ENCODE measurements around the gene MDH2.
"Not testable (repeated sequence)": the region's sequence is repeated elsewhere in the genome, so short reads cannot be mapped to it uniquely, and the experiment has no call there.

MDH2 gene

DNA sequence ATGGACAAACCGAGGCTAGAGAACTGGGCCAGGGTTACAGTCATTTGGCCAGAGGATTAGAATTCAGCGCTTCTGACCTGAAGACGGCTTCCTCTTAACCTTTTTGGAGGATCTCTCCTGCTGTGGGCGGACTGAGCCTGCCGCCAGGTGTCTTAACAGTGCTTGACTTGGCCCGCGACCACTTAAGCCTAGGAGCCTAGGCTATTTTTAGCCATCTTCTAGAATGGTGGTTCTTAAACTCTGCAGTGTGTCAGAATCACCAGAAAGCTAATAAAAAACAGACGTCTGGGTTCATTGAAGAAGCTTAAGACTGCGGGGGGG lies 722 bp downstream of the MDH2 start:
- DNase-seq (ENCODE audit: low read depth), result no peak

DNA sequence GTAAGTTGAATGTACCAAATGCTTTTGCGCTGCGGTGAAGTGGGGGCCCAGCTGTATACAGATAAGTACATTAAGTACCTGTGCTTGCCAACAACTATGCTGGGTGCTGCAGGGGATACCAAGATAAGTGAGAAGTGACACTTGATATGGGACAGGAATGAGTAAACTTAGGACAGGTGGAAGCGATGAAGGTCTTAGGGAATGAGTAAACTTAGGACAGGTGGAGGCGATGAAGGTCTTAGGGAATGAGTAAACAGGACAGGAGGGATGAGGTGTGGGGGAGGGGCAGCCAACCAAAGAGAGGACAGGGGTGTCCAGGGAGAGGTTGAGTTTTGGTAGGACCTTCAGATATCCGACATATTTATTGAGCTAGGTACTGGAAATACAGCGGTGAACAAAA lies 1.4 kb downstream of the MDH2 start:
- no peak for DNase-seq (ENCODE audit: low read depth)

DNA sequence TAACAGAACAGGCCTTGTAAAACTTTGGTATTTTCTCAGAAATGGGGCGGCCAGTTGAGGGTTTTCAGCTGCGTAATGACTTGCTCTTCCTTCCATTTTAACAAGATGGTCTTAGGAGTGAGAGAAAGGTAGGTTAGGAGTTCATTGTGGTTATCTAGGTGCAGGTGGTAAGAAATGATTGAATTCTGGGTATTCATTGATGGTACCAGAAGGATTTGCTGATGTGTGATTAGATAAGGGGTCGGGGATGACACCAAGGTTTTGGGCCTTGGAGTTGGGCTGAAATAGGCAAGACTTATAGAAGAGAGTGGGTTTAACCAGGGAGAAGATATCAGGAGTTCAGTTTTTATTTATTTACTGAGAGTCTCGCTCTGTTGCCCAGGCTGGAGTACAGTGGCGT lies 2.6 kb downstream of the MDH2 start:
- no peak for DNase-seq (ENCODE audit: low read depth)

DNA sequence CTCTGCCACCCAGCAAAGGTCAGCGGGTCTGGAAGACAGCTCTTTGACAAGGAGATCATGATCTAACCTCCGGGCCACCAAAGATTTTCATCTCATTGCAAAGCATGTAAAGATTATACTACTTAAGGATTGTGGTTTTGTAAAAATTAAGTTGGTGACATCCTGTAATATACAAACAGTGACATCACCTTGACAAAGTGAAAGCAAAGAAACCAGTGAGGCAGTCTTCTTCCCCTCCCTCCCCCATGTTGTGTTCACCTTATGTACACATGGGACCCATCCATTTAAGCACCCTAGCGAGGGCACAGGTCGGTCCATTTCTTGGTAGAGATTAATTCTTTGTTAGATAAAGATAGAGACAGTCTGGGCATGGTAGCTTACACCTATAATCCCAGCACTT lies 3.9 kb downstream of the MDH2 start:
- no peak for DNase-seq (ENCODE audit: low read depth)

DNA sequence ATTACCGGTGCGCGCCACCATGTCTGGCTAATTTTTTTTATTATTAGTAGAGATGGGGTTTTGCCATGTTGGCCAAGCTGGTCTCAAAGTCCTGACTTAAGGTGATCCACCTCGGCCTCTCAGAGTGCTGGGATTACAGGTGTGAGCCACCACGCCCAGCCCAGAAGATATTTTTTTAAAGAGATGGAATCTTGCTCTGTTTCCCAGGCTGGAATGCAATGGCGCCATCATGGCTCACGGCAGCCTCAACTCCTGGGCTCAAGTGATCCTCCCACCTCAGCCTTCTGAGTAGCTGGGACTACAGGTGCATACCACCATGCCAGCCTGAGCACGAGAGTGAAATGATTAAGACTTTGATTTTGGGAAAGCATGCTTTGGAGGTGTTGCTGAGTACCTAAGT lies 4.8 kb downstream of the MDH2 start:
- not testable (repeated sequence) for DNase-seq (ENCODE audit: low read depth)

DNA sequence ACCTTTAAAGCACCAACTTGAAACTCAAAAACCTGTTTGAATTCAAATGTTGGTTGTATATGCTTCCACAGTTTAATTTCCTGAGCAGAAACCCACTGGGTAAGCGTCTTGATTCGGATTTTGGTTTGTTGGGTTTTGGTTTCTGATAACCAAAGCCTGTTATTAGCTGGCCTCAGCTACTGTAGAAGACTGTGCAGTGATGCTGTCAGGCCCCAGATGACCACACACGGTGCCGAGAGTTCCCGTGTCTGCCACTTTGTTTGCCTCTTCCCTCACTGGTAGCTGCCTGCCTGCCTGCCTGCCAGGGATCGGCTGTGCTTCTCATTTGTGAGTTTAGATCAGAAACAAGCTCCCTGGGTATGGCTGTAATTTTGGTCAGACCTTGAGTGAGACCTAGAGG lies 5.6 kb downstream of the MDH2 start:
- DNase-seq (ENCODE audit: low read depth), result no peak

DNA sequence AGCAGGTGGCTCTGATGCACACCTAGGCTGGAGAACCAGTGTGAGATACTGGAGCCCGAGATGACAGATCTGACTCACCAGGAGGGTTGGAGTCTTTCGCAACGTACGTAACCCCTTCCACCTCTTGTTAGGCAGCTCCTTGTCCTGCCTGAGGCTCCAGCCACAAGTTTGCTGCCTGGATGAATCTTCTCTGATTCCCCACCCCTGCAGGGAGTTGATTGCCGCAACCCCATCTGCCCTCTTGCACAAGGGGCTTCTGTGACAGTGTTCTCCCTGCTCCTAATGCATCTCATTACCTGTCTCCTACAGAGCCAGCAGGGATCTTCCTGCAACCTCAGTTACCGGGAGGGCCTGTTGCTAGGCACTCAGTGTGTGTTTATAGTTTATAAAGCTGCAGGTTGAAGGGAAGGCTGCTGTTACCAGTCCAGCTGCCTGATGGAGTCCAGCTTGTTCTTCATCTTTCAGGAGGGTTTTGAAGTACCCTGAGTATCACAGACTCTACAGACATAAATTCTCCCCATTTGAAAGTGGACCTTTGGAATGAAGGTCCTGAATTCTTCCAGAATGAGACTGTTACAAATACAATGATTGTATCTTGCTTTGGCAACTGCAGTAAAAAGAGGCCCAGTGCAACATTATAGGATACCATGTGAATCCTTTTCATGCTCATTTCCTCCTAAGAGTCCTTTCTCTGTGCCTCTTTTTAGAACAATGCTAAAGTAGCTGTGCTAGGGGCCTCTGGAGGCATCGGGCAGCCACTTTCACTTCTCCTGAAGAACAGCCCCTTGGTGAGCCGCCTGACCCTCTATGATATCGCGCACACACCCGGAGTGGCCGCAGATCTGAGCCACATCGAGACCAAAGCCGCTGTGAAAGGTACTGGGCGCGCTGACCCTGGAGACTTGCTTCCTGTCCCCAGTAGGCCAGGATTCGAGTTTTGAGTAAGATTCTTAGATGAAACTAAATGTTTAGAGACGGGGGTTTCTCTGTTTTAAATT lies 6.5 kb downstream of the MDH2 start:
- no peak for DNase-seq (ENCODE audit: low read depth)

DNA sequence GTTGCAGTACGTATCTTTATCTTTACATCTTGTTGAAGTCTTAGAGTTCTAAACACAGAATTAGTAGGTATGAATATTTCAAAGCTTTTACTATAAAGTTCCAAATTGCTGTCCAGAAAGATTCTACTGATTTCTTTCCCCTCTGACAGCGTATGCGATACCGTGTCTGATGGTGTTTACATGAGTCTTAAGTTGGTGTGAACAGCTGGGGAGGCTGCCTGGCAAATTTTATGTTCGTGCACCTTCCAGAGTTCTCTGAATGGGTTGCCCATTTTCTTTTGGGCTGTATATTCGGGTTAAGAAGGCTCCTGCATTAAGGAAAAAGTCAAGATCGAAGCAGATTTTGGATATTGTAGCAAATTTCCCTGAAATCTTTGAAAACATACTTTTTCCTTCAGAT lies 8.3 kb downstream of the MDH2 start:
- DNase-seq (ENCODE audit: low read depth), result no peak

DNA sequence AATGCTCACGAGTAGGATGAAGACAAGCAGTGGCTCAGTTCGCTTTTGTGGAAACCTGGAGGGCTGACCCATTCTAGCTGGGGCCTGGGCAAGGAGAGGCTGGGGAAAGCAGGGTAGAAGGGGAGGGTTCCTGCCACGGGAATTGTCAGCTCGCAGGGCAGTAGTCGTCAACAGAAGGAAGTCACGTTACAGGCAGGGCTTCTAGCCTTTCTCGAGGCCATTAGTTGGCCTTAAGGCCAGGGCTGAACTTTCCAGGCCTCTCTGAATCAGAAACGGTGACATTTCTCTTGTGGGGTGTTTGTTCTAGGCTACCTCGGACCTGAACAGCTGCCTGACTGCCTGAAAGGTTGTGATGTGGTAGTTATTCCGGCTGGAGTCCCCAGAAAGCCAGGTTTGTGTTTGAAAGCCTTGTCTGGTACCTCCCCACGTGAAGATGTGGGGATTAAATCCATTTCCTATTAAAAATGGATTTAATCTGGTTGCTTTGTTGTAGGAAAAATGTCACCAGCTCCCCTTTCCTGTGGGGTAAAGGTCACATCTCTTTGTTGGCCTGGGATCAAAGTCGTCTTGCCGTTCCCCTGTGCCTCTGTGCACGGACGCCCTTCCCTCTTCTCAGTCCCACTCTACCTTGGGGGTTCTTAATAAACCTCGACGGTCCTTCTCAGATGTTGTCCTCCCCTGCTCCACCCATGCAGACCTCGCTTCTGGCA lies 9.4 kb downstream of the MDH2 start:
- DNase-seq (ENCODE audit: low read depth), result no peak

DNA sequence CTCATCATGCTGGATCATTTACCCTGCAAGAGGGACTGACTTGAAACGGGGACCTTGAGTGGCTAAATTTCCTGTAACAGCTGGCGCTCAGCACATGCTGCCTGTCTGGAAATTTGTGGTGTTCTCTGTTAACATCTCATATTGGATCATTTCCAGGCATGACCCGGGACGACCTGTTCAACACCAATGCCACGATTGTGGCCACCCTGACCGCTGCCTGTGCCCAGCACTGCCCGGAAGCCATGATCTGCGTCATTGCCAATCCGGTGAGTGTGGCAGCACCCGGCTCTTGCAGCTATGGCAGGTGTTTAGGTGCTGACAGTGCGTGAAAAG lies 9.9 kb downstream of the MDH2 start:
- DNase-seq (ENCODE audit: low read depth), result no peak

DNA sequence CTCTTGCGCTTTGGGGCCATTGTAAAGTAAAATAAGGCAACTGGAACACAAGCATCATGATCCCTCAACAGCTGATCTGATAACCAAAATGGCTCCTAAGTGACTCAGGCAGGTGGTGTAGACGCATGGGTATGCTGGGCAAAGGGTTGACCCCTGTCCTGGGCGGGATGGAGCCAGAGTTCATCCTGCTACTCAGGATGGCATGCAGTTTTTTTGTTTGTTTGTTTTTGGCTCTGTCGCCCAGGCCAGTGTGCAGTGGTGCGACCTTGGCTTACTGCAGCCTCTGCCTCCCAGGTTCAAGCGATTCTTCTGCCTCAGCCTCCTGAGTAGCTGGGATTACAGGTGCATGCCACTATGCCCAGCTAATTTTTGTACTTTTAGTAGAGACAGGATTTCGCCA lies 10.8 kb downstream of the MDH2 start:
- DNase-seq (ENCODE audit: low read depth), result not testable (repeated sequence)

DNA sequence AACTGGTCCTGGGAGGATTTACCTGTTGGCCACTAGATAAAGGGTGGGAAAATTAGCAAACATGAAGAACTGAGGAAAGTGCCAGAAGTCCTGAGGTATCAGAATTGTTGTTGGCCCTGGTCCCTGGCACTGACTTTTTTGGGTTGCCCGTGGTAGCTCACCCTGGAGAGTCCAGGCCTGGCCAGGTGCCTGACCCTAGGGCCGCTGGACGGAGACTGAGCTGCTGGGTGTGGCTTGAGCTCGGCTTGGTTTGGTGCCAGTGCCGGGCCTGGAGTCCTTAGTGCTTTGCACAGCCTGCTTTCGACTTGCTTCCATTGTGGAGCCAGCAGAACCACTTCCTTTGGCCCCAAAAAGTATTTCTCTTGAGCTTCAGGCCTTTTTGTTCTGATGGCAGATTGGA lies 12.9 kb downstream of the MDH2 start:
- no peak for DNase-seq (ENCODE audit: low read depth)

DNA sequence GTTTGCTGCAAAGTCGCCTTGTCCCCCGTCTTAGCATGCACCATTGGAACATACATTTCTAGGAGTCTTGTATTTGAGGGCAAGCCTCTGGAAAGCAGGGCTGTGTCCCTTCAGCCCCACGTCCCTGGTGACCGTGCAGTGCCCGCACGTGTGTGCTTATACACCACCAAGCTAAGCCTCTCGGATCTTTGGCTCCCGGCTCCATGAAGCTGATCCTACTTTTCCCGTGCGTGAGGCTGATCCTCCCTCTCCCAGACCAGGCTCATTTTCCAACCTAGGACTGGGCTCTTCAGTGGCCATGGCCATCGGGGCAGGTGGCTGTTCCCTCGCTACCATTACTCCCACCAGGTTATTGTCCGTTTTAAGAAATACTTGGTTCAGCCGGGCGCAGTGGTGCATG lies 14.3 kb downstream of the MDH2 start:
- DNase-seq (ENCODE audit: low read depth), result no peak

DNA sequence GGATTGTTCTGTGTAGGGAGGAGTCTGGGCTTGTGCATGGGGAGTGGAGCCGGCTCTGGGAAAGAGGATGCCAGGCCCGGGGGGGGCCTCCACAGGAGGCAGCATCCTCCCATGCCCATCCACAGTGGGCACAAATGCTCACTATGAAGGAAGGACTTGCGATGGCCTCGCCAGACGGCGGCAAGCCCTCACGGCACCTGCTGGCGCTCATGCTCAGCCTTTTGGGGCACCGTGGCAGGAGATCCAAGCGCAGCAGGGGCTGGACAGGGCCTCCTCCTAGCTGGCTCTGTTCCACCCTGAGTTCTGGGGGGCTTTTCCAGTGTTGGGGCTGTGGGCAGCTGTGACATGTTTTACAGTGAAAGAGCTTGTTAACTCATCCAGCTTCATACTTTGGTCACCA lies 15.2 kb downstream of the MDH2 start:
- DNase-seq (ENCODE audit: low read depth), result no peak

DNA sequence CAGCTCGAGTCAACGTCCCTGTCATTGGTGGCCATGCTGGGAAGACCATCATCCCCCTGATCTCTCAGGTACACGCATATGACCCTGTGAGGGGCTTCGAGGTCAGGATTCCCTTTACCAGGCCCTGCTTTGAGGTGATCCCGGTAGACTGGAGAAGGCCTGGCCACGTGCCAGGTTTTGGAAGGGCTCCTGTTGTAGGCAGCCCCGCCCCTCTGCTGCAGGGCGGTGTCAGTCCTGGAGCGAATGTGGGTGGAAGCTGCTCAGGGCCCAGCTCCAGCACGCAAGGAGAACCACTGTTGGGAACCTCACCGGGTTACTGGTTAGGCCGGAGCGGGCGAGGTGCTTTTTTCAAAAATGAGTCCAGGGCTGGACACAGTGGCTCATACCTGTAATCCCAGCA lies 15.6 kb downstream of the MDH2 start:
- no peak for DNase-seq (ENCODE audit: low read depth)

DNA sequence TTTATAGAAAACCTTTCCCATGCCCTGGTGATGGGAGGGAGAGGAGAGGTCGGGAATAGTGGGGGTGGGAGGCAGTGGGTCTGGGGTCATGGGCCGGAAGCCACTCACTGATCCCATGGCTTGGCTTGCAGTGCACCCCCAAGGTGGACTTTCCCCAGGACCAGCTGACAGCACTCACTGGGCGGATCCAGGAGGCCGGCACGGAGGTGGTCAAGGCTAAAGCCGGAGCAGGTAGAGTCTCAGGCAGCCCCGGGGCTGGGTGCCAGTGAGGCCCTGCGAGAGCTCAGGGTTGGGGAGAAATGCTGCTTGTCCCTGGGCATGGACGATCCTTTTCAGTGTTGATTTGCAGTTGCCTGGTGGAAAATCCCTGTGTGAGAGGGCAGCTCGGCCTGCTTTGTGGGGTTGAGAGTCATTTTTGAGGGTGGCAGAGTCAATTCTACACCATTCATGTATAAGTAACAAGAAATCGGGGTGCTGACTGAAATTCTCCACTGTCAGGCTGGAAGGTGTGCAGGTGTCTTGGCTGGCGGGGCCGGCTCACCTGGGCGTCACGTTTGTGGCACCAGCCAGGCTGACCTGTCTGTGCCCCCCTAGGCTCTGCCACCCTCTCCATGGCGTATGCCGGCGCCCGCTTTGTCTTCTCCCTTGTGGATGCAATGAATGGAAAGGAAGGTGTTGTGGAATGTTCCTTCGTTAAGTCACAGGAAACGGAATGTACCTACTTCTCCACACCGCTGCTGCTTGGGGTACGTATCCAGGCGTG lies 16.5 kb downstream of the MDH2 start:
- no peak for DNase-seq (ENCODE audit: low read depth)

DNA sequence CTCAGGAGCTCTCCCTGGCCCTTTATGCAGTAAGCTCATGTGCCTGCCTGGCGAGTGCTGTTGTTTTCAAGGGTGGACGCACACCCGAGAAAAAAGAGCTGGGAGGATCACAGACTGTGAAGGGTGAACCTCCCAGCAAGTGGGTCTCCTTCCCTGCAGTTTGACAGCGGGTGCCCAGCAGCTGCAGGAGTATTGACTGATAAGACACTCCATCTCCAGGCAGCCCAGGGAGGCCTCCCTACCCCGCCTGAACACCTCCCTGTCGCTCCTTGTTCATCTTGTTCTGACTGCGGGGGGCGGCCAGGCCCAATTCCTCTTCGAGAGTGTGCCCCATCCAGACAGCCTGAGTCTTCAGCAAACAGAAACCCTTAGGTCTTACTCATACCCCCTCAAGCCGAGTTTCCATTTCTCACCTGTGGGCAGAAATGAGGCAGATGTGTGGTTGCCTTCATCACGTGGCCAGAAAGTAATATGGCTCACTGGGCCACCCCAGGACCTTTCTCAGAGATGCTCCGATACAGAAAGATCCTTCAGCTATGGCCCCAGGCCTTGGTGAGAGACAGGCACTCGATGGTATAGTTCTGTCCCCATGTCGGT lies 17.2 kb downstream of the MDH2 start:
- no peak for DNase-seq (ENCODE audit: low read depth)

DNA sequence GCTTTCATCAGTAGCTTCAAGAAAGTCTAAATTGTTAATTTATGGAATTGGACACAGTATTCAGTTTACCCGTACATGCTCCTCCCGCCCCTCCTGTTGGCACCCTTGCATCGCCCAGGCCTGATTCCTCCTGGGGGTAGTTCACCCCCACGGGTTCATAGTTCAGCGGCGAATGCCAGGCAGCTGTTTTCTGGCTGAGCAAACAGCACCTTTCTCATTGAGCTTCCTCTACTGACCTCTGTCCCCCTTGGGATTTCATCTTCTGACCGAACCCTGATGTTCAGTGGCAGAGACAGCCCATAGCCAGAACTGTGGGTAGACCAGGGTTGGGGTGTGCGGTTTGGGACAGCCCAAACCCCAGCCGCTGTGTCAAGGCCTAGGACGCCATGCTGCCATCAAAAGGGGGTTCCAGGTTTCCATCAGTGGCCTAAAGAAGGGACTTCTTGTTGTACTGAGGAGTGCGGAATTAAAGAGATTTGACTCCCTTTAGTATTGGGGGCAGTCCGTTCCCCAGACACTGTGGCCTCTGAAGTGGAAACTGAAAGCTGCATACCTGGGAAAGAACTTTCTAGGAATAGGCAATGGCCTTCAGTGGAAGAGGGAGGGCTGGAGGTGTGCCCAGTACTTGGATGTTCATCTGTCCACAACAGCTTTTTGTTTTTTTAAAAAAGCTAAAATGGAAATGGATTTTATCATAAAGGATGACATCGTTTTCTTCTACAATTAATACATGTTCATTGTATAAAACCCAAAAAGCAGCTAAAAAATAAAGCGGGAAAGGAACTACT lies 19.0 kb downstream of the MDH2 start:
- no peak for DNase-seq (ENCODE audit: low read depth)

DNA sequence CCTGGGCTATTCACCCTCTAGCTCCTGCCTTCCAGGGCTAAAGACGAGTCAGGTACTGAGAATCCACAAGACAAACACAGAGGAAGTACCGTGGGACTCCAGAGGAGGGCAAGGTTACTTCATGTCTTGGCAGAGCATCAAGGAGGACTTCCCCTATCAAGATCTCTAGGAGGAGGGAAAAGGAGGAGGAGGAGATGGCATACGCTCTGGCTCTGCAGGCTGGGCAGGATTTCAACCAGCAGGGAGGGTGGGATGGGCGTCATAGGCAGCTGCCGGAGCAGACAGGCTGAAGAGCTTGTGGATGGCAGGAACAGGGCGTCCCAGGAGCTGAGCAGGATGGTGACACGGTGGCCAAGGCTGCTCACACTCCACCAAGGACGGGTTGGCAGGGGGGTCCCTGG lies 21.3 kb downstream of the MDH2 start:
- no peak for DNase-seq (ENCODE audit: low read depth)

DNA sequence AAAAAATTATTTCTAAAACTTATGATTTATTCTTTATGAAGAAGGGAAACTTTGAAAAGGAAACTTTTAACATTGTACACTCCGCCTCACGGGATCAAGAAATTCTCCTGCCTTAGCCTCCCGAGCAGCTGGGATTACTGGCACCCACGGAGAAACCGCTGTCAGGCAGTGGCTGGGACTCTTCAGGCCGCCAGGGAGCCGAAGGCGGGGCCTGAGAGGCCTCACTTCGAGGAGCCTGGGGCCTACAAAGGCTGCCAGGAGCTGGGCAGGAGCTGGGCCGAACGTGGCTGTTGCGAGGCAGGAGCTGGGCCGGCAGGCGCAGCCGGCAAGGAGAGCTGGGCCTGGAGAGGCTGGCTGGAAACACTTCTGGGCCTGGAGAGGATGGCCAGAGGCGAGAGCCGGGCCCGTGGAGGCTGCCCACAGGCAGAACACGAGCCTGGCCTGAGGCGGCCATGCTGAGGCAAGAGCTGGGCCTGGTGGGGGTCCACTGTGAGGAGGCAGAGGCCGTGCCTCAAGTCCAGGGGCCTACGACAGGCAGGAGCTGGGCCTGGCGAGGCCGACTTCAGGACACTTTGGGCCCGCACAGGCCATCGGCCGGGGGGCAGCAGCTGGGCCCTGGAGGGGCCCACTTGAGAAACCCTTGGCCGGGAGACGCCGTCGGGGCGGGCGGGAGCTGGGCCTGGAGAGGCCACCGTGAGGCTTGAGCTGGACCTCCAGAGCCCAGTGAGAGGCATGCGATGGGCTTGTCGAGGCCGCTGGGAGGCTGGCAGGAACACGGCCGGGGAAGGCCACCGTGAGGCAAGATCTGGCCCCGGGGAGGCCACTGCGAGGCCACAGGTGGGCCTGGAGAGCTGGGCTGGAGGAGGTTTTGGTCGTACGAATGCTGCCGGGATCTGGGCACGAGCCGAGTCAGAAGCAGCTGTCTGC lies 23.7 kb downstream of the MDH2 start:
- no peak for DNase-seq (ENCODE audit: low read depth)

Data from activated gamma-delta T cell treated with anti-CD3 and anti-CD28 coated beads, Interleukin-2, amount 50 U/mL, for 16 hours (primary cell).